ENCODE results near the gene NECAP2.
"Not testable (repeated sequence)": the region's sequence is repeated elsewhere in the genome, so short reads cannot be mapped to it uniquely, and the experiment has no call there.

NECAP2 gene

GRCh38 chr1:16498573-16499413, 58.3 kb downstream of the NECAP2 start:
- DNase-seq, result peak; percentile 90

GRCh38 chr1:16500466-16500865, 59.9 kb downstream of the NECAP2 start:
- not testable (repeated sequence) for DNase-seq

GRCh38 chr1:16500975-16501374, 60.5 kb downstream of the NECAP2 start:
- DNase-seq, result not testable (repeated sequence)

GRCh38 chr1:16501446-16501845, 60.9 kb downstream of the NECAP2 start:
- not testable (repeated sequence) for DNase-seq

GRCh38 chr1:16503494-16503893, 63.0 kb downstream of the NECAP2 start:
- no peak for DNase-seq

GRCh38 chr1:16505870-16506269, 65.3 kb downstream of the NECAP2 start:
- not testable (repeated sequence) for DNase-seq

- DNase-seq, result not testable (repeated sequence)
These were observed 66.0 kb downstream of the NECAP2 start for GRCh38 chr1:16506364-16507136.

- DNase-seq, result not testable (repeated sequence)
These were observed 68.4 kb downstream of the NECAP2 start for GRCh38 chr1:16508861-16509445.
